Prostate gland (tissue), 2 donors: ENCODE results near the gene CAND1. TPM values are rescaled to one million over a fixed set of nuclear protein-coding genes. Genes with fewer than 3 reads are reported as not detected.

Experiments used
- DNase-seq: peaks from one replicate; pipeline ENCODE4 v3.0.0-alpha.2; 2019; ENCODE audit warnings: low spot score
- H3K27ac ChIP-seq, 2 donors: fragments of 200-600 bp; sonication (generic); 2 replicates each; pipeline ENCODE4 v1.5.1; 2017 to 2019
- H3K27me3 ChIP-seq: fragments of 200-600 bp; sonication (generic); replicated peaks from 2 replicates; pipeline ENCODE4 v1.5.1; 2019; ENCODE audit not compliant: insufficient read depth
- H3K36me3 ChIP-seq, 2 donors: fragments of 200-600 bp; sonication (generic); 1 replicate in 1 of 2; 2 replicates in 1 of 2; pipeline versions ENCODE4 v1.5.1 to v1.8.1; 2017 to 2019
- H3K4me1 ChIP-seq: fragments of 200-600 bp; sonication (generic); replicated peaks from 2 replicates; pipeline ENCODE4 v1.5.1; 2019
- H3K4me3 ChIP-seq, 2 donors: fragments of 200-600 bp; sonication (generic); 2 replicates each; pipeline ENCODE4 v1.5.1; 2017 to 2019
- H3K9me3 ChIP-seq: fragments of 200-600 bp; sonication (generic); 2 replicates; pipeline ENCODE4 v1.5.1; 2017
- POLR2A ChIP-seq: fragments of 450-650 bp; IDR thresholded peaks from one replicate; pipeline ENCODE4 v1.6.1; 2016; ENCODE audit warnings: antibody characterized with exemption, mild to moderate bottlenecking
- POLR2AphosphoS5 ChIP-seq: sonication (generic); formaldehyde crosslinking; IDR thresholded peaks from one replicate; pipeline ENCODE4 v1.6.1; 2017; ENCODE audit warnings: antibody characterized with exemption
- WGBS: methylation state at CpG from one replicate; pipeline ENCODE4 v1.1.5; 2018; 5-methylcytosine and 5-hydroxymethylcytosine counted together
- intact Hi-C: fragments of 100-400 bp; cut with DNase I; formaldehyde crosslinking; loops from one replicate; pipeline ENCODE4 v1.14.2; 2022
- total RNA-seq, 2 donors: library from RNA; depleted of rRNA; stranded (reverse); fragments of >200 nt; gene quantifications; one replicate each; pipeline ENCODE4 v1.1.0, GENCODE V29; 2016
- TF ChIP-seq, protein P1 (sequence below), 4 experiments: fragments of 200-600 bp in 2 of 4; fragments of 450-650 bp in 2 of 4; sonication (generic) in 2 of 4; IDR thresholded peaks; 1 replicate in 3 of 4; 2 replicates in 1 of 4; pipeline ENCODE4 v1.5.1; 2016 to 2019; ENCODE audit warnings: antibody characterized with exemption in 4 of 4, mild to moderate bottlenecking in 2 of 4, moderate library complexity in 2 of 4

The CAND1 gene
- total RNA-seq, 2 donors from 2014 or later = 65.1 to 118 TPM

DNA sequence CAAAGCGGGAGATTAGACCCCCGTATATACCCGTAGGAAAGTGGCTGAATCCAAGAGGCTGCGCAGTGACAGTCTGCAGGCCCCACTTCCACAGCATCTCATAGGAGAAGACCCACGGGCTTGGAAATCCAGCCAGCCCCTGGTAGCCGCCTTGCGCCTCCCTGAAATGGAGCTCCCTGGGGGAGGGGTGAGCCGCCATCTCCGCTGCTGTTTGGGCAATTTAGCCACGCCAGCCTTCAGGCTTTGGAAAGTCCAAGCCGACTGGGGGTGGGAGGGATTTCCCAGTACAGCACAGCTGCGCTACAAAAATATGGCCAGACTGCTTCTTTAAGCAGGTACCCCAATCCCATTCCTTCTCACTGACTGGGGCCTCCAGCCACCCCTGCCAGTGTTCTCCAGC, 53.4 kb downstream of the CAND1 start:
- no peak overlapping the region for H3K27ac ChIP-seq
- no peak for DNase-seq
- no peaks in the 10 kb centered on the region for H3K27me3 ChIP-seq
- TF ChIP-seq, protein P1, sequence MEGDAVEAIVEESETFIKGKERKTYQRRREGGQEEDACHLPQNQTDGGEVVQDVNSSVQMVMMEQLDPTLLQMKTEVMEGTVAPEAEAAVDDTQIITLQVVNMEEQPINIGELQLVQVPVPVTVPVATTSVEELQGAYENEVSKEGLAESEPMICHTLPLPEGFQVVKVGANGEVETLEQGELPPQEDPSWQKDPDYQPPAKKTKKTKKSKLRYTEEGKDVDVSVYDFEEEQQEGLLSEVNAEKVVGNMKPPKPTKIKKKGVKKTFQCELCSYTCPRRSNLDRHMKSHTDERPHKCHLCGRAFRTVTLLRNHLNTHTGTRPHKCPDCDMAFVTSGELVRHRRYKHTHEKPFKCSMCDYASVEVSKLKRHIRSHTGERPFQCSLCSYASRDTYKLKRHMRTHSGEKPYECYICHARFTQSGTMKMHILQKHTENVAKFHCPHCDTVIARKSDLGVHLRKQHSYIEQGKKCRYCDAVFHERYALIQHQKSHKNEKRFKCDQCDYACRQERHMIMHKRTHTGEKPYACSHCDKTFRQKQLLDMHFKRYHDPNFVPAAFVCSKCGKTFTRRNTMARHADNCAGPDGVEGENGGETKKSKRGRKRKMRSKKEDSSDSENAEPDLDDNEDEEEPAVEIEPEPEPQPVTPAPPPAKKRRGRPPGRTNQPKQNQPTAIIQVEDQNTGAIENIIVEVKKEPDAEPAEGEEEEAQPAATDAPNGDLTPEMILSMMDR (IDR thresholded peaks at IDR 0.05) = no peak
- TF ChIP-seq POLR2A = no peak
- no peak for TF ChIP-seq POLR2AphosphoS5
- H3K4me3 ChIP-seq = no peak overlapping the region
- intact Hi-C loops = no loop called here
- WGBS = 89% methylated on average over 12 of the region's 12 CpGs
- H3K9me3 ChIP-seq = no peaks in the 10 kb centered on the region
- H3K4me1 ChIP-seq = no peaks in the 10 kb centered on the region
- no peaks in the 10 kb centered on the region for H3K36me3 ChIP-seq

DNA sequence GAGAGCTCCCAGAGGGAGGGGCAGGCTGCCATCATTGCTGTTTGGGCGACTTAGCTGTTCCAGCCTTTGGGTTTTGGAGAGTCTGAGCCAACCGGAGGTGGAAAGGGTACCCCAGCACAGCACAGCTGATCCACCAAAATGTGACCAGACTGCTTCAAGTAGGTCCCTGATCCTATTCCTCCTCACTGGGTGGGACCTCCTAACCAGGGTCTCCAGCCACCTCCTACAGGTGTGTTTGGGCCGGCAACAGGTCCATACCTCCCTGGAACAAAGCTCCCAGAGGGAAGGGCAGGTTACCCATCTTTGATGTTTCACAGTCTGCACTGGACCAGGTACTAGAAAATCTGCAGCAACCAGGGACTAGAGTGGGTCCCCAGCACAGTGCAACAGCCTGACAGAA, 53.8 kb downstream of the CAND1 start:
- H3K27me3 ChIP-seq = no peaks in the 10 kb centered on the region
- TF ChIP-seq POLR2A (no peak), POLR2AphosphoS5 (no peak)
- TF ChIP-seq, protein P1 (IDR thresholded peaks at IDR 0.05) = no peak
- 100% methylated on average over 3 of the region's 3 CpGs for WGBS
- H3K27ac ChIP-seq = no peak overlapping the region
- no peaks in the 10 kb centered on the region for H3K9me3 ChIP-seq
- no peaks in the 10 kb centered on the region for H3K4me1 ChIP-seq
- intact Hi-C loops = no loop called here
- no peak overlapping the region for H3K4me3 ChIP-seq
- no peaks in the 10 kb centered on the region for H3K36me3 ChIP-seq
- no peak for DNase-seq

DNA sequence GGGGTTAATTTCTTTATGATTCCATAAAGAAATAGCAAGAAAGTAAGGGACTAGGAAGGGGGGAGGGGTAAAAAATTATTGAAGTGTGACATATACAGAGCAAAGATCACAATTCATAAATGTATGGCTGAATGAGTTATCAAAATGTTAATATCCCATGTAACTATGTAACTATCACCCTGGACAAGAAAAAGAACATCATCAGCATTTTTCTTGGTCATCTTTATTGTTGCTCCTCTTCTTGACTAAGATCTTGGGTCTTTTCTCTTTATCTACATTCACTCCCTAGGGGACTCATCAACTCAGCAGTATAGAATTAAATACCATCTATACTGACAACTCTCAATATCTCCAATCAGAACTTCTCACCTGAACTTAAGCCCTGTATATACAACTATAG, 57.5 kb downstream of the CAND1 start:
- Histone ChIP-seq H3K4me3 (no peak overlapping the region), H3K9me3 (no peaks in the 10 kb centered on the region), H3K27ac (no peak overlapping the region), H3K4me1 (no peaks in the 10 kb centered on the region), H3K27me3 (no peaks in the 10 kb centered on the region), H3K36me3 (no peaks in the 10 kb centered on the region)
- intact Hi-C loops = no loop called here
- no peak for DNase-seq
- TF ChIP-seq, protein P1 (IDR thresholded peaks at IDR 0.05) = no peak
- TF ChIP-seq POLR2A (no peak), POLR2AphosphoS5 (no peak)

DNA sequence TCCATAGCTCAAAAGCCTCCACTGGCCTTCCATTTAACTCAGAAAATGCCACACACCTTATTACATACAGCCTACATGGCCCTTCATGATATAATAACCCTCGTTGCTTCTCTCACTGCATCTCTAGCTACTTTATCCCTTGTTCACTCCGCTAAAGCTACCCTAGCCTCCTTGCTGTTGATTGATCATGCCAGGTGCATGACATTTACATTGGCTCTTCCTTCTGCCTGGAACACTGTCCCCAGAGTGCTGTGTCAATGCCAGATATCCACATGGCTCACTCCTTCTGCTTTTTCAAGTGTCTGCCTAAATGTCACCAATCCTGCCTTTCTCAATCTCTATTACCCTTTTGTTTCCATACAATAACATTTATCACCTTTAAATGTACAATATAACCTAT, 58.3 kb downstream of the CAND1 start:
- intact Hi-C loops = no loop called here
- Histone ChIP-seq H3K27me3 (no peaks in the 10 kb centered on the region), H3K27ac (no peak overlapping the region), H3K9me3 (no peaks in the 10 kb centered on the region), H3K4me1 (no peaks in the 10 kb centered on the region), H3K4me3 (no peak overlapping the region), H3K36me3 (no peaks in the 10 kb centered on the region)
- WGBS = 77% methylated on average over 2 of the region's 2 CpGs
- no peak for TF ChIP-seq POLR2AphosphoS5
- no peak for TF ChIP-seq POLR2A
- TF ChIP-seq, protein P1 (IDR thresholded peaks at IDR 0.05) = no peak
- DNase-seq = no peak

DNA sequence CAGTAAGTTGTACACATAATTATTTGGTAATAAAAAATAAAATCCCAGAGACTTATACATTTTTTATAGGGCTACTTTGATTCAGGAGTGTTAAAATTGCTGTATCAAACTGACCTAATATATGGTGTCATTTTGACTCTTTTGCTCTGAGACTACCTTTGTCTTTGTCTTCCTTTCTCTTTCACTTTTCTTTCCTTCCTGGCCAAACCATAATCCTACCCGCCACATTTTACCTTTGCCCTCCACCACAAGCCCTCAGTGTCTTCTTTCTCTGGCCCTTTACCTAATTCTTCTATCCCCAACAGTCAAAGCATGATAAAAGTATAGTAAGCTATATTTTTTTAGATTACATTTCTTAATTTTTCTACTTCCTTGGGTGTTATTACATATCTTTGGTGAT, 62.0 kb downstream of the CAND1 start:
- Histone ChIP-seq H3K4me3 (no peak overlapping the region), H3K27ac (no peak overlapping the region), H3K36me3 (no peaks in the 10 kb centered on the region), H3K9me3 (no peaks in the 10 kb centered on the region), H3K27me3 (no peaks in the 10 kb centered on the region), H3K4me1 (no peaks in the 10 kb centered on the region)
- no peak for DNase-seq
- 81% methylated on average over 1 of the region's 1 CpG for WGBS
- TF ChIP-seq, protein P1 (IDR thresholded peaks at IDR 0.05) = no peak
- TF ChIP-seq POLR2AphosphoS5 (no peak), POLR2A (no peak)
- intact Hi-C loops = no loop called here
